Measurements from ENCODE around the gene NEU2. TPM values are rescaled to one million over a fixed set of nuclear protein-coding genes. Genes with fewer than 3 reads are reported as not detected.
"Not testable (repeated sequence)": the region's sequence is repeated elsewhere in the genome, so short reads cannot be mapped to it uniquely, and the experiment has no call there.

Gene NEU2
- polyA plus RNA-seq, 1 donor from 2014 or later: not detected

DNA sequence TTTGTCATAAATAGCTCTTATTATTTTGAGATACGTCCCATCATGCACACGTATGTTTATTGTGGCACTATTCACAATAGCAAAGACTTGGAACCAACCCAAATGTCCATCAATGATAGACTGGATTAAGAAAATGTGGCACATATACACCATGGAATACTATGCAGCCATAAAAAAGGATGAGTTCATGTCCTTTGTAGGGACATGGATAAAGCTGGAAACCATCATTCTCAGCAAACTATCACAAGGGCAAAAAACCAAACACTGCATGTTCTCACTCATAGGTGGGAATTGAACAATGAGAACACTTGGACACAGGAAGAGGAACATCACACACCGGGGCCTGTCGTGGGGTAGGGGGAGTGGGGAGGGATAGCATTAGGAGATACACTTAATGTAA lies 12.9 kb upstream of the NEU2 start:
- H3K27me3 Mint-ChIP-seq, H3K9me3 Mint-ChIP-seq, H3K27ac Mint-ChIP-seq: not testable (repeated sequence)

DNA sequence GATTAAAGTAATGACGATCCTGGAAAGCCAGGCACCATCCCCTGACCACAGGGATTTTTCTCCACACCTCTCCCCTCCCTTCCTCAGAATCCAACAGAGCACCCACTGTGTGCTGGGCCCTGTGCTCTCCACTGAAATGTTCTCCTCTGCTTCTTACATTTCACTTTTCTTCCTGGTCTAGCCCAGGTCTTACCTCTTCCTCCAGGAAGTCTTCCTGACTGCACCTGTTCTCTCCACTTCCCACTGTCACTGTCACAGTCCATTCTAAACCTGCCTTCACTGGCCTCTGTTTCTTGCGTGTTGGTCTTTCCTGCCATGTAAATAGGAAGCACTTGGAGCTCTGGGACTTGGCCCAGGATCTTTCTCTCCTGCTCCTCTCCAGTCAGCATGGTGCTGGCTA lies 12.0 kb upstream of the NEU2 start:
- no peaks in the 10 kb centered on the region for H3K36me3 Mint-ChIP-seq
- no peaks in the 10 kb centered on the region for H3K4me1 Mint-ChIP-seq
- H3K27ac Mint-ChIP-seq: no peak overlapping the region
- no peaks in the 10 kb centered on the region for H3K27me3 Mint-ChIP-seq
- peaks cover 0 to 4% (median 0%) of the 10 kb centered on the region in 3 donors for H3K9me3 Mint-ChIP-seq
- peak overlapping the region in 1 of 4 donors; percentile 35 for H3K4me3 Mint-ChIP-seq

More for the DNA sequence above, 12.9 kb upstream of the NEU2 start:
- not testable (repeated sequence) for H3K4me3 Mint-ChIP-seq, H3K4me1 Mint-ChIP-seq, H3K36me3 Mint-ChIP-seq

DNA sequence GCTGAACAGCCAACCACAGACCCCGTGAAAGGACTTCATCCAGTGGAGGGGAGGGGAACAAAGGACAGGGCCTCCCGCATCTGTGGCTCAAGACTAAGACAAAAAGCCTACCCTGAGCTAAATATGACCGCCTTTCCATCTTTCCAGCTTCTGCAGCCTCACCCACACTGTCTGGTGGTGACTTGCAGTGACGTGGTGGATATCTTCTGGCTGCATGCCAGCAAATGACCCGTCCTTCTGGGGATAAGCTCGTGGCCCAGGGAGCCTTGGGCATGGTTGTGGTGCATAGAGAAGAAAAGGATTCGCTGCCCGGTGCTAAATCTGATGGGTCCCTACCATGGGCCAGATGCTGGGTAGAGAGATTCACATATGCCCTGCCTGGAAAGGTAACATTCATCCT lies 10.7 kb upstream of the NEU2 start:
- Mint-ChIP-seq H3K27me3 (no peaks in the 10 kb centered on the region), H3K4me3 (no peak overlapping the region), H3K27ac (peak overlapping the region in 1 of 3 donors; percentile 62), H3K9me3 (peaks cover 0 to 4% (median 0%) of the 10 kb centered on the region in 3 donors), H3K36me3 (no peaks in the 10 kb centered on the region), H3K4me1 (no peaks in the 10 kb centered on the region)

DNA sequence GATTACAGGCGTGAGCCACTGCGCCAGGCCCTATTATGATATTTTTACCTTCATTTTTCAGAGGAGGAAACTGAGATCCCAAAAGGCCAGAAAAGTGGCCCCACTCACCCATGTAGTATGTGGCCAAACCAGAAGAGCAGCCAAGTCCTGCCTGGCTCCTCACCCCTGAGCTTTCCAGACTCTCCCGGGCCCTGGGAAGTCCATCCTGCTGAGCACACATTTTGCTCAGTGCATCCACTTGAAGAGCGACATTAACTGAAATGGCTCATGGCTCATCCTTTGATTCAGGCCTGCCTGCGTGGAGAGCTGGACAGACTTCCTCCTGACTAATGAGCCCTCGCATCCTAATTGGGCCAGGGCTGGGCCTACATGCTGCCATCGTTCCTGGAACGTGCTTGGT lies 9.9 kb upstream of the NEU2 start:
- peaks cover 2% of the 10 kb centered on the region for H3K36me3 Mint-ChIP-seq
- no peak overlapping the region for H3K4me3 Mint-ChIP-seq
- H3K4me1 Mint-ChIP-seq: no peaks in the 10 kb centered on the region
- no peaks in the 10 kb centered on the region for H3K27me3 Mint-ChIP-seq
- H3K27ac Mint-ChIP-seq: no peak overlapping the region
- peaks cover 0 to under 1% (median 0%) of the 10 kb centered on the region in 3 donors for H3K9me3 Mint-ChIP-seq

DNA sequence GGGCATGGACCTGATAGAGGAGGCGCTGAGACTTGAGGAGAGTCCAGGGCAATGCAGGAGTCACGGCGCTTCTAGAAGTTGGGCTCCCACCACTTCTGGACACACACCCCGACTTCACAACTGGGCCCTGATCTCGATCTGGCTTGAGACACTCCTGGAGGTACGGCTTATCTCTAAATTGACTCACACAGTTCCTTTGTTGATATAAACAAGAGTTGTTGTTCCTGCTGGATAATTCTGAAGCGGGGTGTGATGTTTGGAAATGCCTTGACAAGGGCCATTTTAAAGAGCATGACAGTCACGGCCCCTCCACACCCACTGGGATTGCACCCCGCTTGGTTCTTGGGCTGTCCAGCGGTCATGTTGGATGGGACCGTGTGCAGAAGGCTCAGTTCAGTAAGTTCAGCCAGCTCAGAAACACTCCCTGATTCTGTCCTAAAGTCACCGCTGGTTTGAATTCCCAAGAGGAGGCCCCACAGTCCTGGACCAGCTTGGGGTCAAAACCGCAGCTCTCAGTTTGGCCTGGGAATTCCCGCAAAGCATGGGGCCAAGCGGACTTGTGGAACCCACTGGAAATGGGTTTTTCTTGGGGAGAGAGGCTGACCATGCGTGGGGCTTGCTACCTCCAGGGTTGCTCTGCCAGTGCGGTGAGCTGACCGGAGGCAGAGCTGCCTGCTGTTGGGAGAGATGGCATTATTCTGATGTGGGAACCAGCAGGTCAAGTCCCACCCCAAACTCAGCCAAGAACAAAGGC lies 9.3 kb upstream of the NEU2 start:
- H3K36me3 Mint-ChIP-seq: peaks cover 2% of the 10 kb centered on the region
- no peak overlapping the region for H3K4me3 Mint-ChIP-seq
- no peak overlapping the region for H3K27ac Mint-ChIP-seq
- H3K9me3 Mint-ChIP-seq: no peaks in the 10 kb centered on the region
- H3K4me1 Mint-ChIP-seq: peaks cover 0 to 2% (median 0%) of the 10 kb centered on the region in 3 donors
- H3K27me3 Mint-ChIP-seq: no peaks in the 10 kb centered on the region

DNA sequence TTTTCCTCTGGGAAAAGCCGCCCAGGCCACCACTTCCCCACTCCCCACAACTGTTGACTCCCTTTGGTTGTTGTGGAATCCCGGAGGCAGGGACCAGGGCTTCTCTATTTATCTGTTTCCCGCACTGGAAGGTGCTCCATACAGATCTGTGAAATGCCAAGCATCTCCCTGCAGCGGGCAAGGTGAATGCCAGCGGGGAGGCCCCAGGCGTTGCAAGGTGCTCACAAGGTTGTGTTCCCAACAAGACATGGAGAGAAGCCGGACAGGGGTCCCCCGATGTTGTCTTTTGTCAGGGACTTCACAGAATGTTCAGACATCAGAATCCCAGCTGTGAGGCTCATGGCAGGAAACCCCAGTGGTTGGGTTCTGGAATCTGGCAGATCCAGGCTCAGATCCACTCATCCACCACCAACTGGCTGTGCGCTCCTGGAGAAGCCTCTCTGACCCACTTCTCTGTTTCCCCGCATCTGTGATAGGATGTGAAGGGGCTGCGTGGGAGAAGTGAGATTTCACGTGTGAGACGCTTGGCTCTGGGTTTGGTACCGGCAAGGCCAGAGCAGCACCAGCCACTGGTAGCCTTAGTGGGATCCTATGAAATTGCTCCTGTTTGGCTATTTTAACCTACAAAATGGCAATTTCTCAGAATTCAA lies 8.6 kb upstream of the NEU2 start:
- peaks cover 0 to 4% (median 1%) of the 10 kb centered on the region in 3 donors for H3K4me1 Mint-ChIP-seq
- H3K36me3 Mint-ChIP-seq: peaks cover 2% of the 10 kb centered on the region
- H3K27ac Mint-ChIP-seq: no peak overlapping the region
- H3K4me3 Mint-ChIP-seq: no peak overlapping the region
- no peaks in the 10 kb centered on the region for H3K27me3 Mint-ChIP-seq
- H3K9me3 Mint-ChIP-seq: no peaks in the 10 kb centered on the region

DNA sequence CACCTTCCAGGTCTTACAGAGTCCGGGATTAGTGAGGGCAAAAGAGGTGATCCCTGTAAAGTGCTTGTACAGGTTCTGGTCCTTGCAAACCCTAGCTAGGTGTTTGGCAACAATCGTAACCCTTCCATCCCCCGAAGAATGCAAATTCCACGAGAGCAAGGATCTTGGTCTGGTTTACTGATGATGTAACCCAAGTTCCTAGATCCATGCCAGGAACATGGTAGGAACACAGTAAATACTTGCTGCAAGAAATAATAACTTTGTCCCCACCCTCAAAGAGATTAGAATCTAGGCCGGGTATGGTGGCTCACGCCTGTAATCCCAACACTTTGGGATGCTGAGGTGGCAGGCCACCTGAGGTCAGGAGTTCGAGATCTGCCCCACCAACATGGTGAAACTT lies 6.8 kb upstream of the NEU2 start:
- no peaks in the 10 kb centered on the region for H3K27me3 Mint-ChIP-seq
- H3K27ac Mint-ChIP-seq: no peak overlapping the region
- H3K4me1 Mint-ChIP-seq: peaks cover 0 to 8% (median 1%) of the 10 kb centered on the region in 3 donors
- H3K4me3 Mint-ChIP-seq: no peak overlapping the region
- H3K9me3 Mint-ChIP-seq: no peaks in the 10 kb centered on the region
- peaks cover 2% of the 10 kb centered on the region for H3K36me3 Mint-ChIP-seq

DNA sequence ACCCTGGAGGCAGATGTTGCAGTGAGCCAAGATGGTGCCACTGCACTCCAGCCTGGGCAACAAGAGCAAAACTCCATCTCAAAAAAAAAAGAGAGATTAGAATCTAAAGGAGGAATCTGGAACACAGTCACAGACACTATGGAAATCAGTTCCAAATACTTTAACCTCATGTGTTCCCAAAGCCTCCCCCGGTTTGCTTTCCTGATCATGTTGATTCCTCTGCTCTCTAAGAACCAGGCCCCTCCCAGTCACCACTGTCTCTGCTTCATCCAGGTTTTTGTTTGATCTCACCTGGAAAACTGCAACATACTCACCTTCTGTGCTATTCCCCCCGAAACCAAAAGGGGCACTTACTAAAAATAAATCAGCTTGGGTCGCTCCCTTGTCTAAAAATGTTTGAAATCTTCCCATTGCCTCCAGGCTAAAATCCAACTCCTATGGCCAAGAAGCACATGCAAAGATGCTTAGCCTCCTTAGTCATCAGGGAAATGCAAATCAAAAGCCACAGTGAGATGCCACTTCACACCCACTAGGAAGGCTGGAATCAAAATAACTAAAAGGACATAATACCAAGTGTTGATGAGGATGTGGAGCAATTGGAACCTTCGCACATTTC lies 6.2 kb upstream of the NEU2 start:
- Mint-ChIP-seq H3K9me3 (no peaks in the 10 kb centered on the region), H3K27ac (no peak overlapping the region), H3K4me3 (no peak overlapping the region), H3K4me1 (peaks cover 0 to 8% (median 1%) of the 10 kb centered on the region in 3 donors), H3K27me3 (no peaks in the 10 kb centered on the region), H3K36me3 (peaks cover 2% of the 10 kb centered on the region)

DNA sequence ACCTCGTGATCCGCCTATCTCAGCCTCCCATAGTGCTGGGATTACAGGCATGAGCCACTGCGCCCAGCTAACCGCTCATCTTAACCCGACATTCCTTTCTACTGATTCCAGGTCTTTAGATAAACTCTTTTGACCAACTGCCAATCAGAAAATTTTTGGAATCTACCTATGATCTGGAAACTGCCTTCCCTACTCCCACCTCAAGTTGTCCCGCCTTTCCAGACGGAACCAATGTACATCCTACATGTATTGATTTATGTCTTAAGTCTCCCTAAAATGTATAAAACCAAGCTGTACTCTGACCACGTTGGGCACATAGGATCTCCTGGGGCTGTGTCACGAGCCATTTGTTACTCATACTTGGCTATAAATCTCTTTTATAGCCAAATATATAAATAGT lies 3.2 kb upstream of the NEU2 start:
- no peaks in the 10 kb centered on the region for H3K9me3 Mint-ChIP-seq
- H3K4me1 Mint-ChIP-seq: peaks cover 0 to 8% (median 1%) of the 10 kb centered on the region in 3 donors
- peaks cover 1% of the 10 kb centered on the region for H3K27me3 Mint-ChIP-seq
- H3K4me3 Mint-ChIP-seq: no peak overlapping the region
- H3K36me3 Mint-ChIP-seq: peaks cover 2% of the 10 kb centered on the region
- H3K27ac Mint-ChIP-seq: no peak overlapping the region

DNA sequence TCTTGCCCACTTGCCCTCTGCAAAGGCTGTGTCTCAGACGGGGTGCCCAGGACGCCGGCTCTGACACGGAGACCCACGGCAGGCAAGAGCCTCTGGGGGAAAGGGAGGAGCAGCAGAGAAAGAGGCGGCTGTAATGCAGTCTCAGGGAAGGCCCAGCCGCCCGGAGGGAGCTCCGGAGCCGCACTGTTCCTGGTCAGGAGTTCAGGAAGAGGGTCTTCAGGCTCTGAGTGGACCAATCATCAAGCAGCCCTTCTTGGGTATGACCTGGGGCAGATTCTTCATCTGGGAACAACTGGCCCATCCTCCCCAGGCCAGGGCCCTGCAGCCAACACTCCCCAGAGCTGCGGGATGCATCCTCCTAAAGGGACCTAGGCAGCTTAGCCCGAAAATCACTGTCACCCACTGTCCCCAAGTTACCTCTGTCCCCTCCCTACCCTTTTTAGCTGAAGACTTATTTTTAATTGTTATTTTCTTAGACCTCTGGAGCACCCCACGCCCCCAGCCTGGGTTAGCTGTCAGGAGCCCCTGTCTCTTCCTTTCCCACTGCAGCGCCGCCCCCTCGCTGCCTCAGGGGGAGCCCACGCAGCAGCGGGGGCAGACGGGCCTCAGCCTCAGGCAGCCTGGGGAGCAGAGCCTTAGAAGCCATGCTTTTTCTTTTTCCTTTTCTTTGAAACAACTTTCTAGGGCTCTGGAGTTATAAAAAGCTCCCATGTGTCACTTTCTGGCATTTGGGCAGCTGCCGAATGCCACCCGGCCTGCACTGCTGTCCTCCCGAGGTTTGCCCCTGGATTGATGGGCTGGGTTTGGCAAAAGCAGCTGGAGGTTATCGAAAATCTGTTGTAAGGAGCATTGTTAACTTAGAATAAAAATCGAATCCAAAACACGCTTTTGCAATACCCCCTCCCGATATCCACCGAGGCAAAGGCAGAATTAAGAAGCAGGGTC lies 644 bp upstream of the NEU2 start:
- Mint-ChIP-seq H3K36me3 (peaks cover 2% of the 10 kb centered on the region), H3K9me3 (no peaks in the 10 kb centered on the region), H3K4me3 (no peak overlapping the region), H3K4me1 (peaks cover 0 to 8% (median 1%) of the 10 kb centered on the region in 3 donors), H3K27me3 (peaks cover 1% of the 10 kb centered on the region), H3K27ac (no peak overlapping the region)

DNA sequence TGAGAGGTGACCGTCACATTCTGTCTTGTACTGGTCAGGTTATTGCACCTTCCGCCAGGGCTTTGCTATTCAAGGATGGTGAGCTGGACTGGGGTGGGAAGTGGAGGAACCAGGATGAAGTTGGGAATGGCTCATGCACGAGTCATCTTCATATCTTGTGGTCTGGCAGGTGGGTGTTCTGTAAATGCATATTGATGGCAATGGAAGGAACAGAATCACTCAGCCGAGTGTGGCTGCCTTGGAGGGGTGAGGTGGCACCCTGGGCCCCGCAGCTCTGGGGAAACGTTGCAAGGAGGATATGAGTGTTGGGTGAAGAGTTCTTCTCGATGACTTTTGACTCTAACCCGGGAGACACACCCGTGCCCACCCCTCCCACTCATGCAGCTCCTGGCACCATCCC lies 1.2 kb downstream of the NEU2 start:
- H3K27ac Mint-ChIP-seq: no peak overlapping the region
- H3K4me1 Mint-ChIP-seq: peaks cover 0 to 6% (median 1%) of the 10 kb centered on the region in 3 donors
- no peaks in the 10 kb centered on the region for H3K9me3 Mint-ChIP-seq
- peaks cover 1% of the 10 kb centered on the region for H3K27me3 Mint-ChIP-seq
- no peak overlapping the region for H3K4me3 Mint-ChIP-seq
- no peaks in the 10 kb centered on the region for H3K36me3 Mint-ChIP-seq

DNA sequence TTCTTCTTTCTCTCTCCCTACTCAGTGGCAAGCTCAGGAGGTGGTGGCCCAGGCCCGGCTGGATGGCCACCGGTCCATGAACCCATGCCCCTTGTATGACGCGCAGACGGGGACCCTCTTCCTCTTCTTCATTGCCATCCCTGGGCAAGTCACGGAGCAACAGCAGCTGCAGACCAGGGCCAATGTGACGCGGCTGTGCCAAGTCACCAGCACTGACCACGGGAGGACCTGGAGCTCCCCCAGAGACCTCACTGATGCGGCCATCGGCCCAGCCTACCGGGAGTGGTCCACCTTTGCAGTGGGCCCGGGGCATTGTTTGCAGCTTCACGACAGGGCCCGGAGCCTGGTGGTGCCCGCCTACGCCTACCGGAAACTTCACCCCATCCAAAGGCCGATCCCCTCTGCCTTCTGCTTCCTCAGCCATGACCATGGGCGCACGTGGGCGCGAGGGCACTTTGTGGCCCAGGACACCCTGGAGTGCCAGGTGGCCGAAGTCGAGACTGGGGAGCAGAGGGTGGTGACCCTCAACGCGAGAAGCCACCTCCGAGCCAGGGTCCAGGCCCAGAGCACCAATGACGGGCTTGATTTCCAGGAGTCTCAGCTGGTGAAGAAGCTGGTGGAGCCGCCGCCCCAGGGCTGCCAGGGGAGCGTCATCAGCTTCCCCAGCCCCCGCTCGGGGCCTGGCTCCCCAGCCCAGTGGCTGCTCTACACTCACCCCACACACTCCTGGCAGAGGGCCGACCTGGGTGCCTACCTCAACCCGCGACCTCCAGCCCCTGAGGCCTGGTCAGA lies 1.8 kb downstream of the NEU2 start:
- Mint-ChIP-seq H3K27ac (no peak overlapping the region), H3K36me3 (no peaks in the 10 kb centered on the region), H3K27me3 (peaks cover 1% of the 10 kb centered on the region), H3K4me3 (no peak overlapping the region), H3K9me3 (no peaks in the 10 kb centered on the region), H3K4me1 (peaks cover 0 to 2% (median 0%) of the 10 kb centered on the region in 3 donors)

DNA sequence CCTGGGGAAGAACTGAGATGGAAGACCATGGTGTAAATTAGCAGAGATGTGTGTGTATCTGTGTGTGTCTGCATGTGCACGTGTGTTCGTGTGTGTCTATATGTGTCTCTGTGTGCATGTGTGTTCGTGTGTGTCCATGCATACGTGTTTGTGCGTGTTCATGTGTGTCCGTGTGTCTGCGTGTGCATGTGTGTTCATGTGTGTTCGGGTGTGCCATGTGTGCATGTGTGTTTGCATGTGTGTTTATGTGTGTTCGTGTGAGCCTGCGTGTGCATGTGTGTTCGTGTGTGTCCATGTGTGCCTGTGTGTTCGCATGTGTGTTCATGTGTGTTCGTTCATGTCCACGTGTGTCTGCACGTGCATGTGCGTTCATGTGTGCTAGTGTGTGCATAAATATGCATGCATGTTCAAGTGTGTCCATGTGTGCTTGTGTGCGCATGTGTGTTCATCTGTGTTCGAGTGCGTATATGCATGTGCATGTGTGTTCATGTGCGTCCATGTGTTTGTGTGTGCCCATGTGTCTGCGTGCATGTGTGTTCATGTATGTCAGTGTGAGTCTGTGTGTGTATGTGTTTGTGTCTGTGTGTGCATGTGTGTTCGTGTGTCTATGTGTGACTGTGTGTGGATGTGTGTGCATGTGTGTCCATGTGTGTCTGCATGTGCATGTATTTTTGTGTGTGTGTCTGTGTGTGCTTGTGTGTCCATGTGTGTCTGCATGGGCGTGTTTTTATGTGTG lies 3.1 kb downstream of the NEU2 start:
- peaks cover 2% of the 10 kb centered on the region for H3K27me3 Mint-ChIP-seq
- H3K27ac Mint-ChIP-seq: no peak overlapping the region
- H3K36me3 Mint-ChIP-seq: no peaks in the 10 kb centered on the region
- H3K4me1 Mint-ChIP-seq: no peaks in the 10 kb centered on the region
- no peaks in the 10 kb centered on the region for H3K9me3 Mint-ChIP-seq
- no peak overlapping the region for H3K4me3 Mint-ChIP-seq
